Measurements from ENCODE around the gene TACC2. TPM values are rescaled to one million over a fixed set of nuclear protein-coding genes. Genes with fewer than 3 reads are reported as not detected.
"Not testable (repeated sequence)": the region's sequence is repeated elsewhere in the genome, so short reads cannot be mapped to it uniquely, and the experiment has no call there.

Gene TACC2
- total RNA-seq, 1 experiment from 2014 or later: 8.8 TPM

DNA sequence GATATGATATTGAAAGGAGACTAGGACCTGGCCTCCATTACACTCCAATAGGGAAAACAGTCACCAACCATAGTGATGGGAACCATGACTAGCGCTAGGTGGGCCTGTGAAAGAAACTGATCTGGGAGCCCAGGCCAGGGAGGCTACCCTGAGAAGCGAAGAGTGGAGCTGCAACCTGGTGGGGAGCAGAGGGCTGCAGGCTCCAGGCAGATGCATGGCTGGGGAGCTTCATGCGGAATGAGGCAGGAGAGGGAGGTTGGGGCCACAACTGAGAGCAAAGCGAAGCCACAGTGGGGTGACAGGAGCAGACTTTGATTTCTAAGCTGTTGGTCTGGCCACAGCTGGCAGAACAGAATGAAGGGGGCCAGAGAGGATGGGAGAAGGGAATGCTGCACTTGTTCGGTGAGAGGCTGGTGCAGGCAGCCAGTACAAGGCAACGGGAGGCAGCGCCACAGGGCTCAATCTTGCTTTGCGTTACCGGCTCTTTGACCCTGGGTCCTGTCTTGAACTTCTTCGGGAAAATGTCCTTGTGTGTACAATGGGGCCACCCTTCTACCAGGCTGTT, 88.4 kb downstream of the TACC2 start:
- Histone ChIP-seq H3K27me3 (ENCODE audit: control insufficient read depth, insufficient read depth, low read length) (no peaks in the 10 kb centered on the region), H3K36me3 (replicated peaks; ENCODE audit: control insufficient read depth, insufficient read depth, low read length) (no peaks in the 10 kb centered on the region), H3K4me3 (ENCODE audit: insufficient read depth, low read depth, low read length) (no peak overlapping the region)
- DNase-seq: no peak

DNA sequence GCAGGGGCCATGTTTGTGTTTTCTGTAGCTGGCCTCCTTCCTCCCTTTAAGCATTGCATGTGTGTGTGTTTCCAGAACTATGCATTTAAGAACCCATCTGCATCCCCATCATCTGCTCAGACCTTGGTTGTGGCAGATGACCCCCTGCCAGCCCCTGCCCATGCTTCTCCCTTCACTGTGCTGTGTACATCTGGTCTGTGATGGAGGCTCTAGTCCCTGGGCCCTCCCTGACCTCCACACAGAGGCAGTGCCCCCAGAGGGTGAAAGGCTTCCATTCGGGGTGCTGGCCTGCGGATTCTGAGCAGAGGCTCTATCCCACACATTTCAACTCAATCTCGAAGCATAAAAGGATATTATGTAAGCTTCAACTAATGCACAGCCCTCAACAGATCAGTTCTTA, 89.4 kb downstream of the TACC2 start:
- no peak overlapping the region for H3K4me3 ChIP-seq (ENCODE audit: insufficient read depth, low read depth, low read length)

DNA sequence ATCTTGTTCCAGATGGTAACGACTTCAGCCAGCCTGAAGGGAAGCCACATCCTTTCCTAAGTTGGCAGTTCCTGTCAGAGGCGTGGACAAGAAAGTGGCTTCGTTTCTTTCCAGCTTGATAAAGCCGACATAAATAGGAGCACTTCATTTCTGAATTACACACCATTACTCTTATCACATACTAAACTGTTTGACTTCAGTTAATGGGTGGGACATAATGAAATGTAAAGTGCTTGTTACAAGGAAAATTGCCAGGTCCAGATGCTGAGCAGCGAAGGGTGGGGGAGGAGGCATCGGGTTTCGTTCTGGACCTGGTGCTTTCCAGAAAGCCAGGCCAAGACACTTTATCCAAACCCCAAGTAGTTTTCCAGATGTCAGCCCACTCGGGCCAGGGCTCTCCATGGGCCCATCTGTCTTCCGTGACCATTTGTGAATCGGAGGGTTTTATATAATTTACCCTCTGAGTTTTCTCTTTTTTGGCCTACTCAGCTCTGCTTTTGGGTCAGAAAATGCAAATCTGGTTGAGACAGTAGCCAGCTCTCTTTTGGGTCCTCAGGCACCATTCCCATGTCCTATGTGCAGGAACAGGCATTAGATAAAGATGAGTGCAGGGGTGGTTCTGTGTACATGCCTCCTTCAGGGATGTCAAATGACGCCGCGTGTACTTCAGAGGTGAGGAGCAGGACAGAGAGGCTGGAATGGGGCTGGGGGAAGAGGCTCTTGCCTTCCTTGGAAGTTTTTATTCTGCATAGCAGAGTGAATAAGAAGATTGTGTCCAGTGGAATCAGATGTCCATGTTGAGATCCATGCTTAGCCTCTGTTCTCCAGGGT, 90.2 kb downstream of the TACC2 start:
- Histone ChIP-seq H3K4me3 (ENCODE audit: insufficient read depth, low read depth, low read length) (no peak overlapping the region), H3K27me3 (ENCODE audit: control insufficient read depth, insufficient read depth, low read length) (no peaks in the 10 kb centered on the region)
- DNase-seq: no peak

More for the DNA sequence above, 89.4 kb downstream of the TACC2 start:
- no peaks in the 10 kb centered on the region for H3K27me3 ChIP-seq (ENCODE audit: control insufficient read depth, insufficient read depth, low read length)
- no peaks in the 10 kb centered on the region for H3K36me3 ChIP-seq (replicated peaks; ENCODE audit: control insufficient read depth, insufficient read depth, low read length)
- no peak for DNase-seq

DNA sequence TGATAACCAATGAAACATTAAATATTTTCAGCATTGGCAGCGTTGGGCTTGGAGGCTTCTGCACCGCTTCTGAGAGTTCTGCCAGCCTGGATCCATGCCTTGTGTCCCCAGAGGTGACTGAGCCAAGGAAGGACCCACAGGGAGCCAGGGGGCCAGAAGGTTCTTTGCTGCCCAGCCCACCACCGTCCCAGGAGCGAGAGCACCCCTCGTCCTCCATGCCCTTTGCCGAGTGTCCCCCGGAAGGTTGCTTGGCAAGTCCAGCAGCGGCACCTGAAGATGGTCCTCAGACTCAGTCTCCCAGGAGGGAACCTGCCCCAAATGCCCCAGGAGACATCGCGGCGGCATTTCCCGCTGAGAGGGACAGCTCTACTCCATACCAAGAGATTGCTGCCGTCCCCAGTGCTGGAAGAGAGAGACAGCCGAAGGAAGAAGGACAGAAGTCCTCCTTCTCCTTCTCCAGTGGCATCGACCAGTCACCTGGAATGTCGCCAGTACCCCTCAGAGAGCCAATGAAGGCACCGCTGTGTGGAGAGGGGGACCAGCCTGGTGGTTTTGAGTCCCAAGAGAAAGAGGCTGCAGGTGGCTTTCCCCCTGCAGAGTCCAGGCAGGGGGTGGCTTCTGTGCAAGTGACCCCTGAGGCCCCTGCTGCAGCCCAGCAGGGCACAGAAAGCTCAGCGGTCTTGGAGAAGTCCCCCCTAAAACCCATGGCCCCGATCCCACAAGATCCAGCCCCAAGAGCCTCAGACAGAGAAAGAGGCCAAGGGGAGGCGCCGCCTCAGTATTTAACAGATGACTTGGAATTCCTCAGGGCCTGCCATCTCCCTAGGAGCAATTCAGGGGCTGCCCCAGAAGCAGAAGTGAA, 93.9 kb downstream of the TACC2 start:
- Histone ChIP-seq H3K4me3 (ENCODE audit: insufficient read depth, low read depth, low read length) (no peak overlapping the region), H3K27me3 (ENCODE audit: control insufficient read depth, insufficient read depth, low read length) (no peaks in the 10 kb centered on the region), H3K36me3 (replicated peaks; ENCODE audit: control insufficient read depth, insufficient read depth, low read length) (no peaks in the 10 kb centered on the region)
- peak; percentile 62 for DNase-seq

More for the DNA sequence above, 90.2 kb downstream of the TACC2 start:
- no peaks in the 10 kb centered on the region for H3K36me3 ChIP-seq (replicated peaks; ENCODE audit: control insufficient read depth, insufficient read depth, low read length)

DNA sequence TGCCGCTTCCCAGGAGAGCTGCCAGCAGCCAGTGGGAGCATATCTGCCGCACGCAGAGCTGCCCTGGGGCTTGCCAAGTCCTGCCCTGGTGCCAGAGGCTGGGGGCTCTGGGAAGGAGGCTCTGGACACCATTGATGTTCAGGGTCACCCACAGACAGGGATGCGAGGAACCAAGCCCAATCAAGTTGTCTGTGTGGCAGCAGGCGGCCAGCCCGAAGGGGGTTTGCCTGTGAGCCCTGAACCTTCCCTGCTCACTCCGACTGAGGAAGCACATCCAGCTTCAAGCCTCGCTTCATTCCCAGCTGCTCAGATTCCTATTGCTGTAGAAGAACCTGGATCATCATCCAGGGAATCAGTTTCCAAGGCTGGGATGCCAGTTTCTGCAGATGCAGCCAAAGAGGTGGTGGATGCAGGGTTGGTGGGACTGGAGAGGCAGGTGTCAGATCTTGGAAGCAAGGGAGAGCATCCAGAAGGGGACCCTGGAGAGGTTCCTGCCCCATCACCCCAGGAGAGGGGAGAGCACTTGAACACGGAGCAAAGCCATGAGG, 94.6 kb downstream of the TACC2 start:
- DNase-seq: no peak
- H3K4me3 ChIP-seq (ENCODE audit: insufficient read depth, low read depth, low read length): no peak overlapping the region
- H3K27me3 ChIP-seq (ENCODE audit: control insufficient read depth, insufficient read depth, low read length): no peaks in the 10 kb centered on the region
- no peaks in the 10 kb centered on the region for H3K36me3 ChIP-seq (replicated peaks; ENCODE audit: control insufficient read depth, insufficient read depth, low read length)

DNA sequence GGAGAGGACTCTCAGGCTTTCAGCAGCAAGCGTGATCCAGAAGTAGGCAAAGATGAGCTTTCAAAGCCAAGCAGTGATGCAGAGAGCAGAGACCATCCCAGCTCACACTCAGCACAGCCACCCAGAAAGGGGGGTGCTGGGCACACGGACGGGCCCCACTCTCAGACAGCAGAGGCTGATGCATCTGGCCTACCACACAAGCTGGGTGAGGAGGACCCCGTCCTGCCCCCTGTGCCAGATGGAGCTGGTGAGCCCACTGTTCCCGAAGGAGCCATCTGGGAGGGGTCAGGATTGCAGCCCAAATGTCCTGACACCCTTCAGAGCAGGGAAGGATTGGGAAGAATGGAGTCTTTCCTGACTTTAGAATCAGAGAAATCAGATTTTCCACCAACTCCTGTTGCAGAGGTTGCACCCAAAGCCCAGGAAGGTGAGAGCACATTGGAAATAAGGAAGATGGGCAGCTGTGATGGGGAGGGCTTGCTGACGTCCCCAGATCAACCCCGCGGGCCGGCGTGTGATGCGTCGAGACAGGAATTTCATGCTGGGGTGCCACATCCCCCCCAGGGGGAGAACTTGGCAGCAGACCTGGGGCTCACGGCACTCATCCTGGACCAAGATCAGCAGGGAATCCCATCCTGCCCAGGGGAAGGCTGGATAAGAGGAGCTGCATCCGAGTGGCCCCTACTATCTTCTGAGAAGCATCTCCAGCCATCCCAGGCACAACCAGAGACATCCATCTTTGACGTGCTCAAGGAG, 95.5 kb downstream of the TACC2 start:
- Histone ChIP-seq H3K27me3 (ENCODE audit: control insufficient read depth, insufficient read depth, low read length) (no peaks in the 10 kb centered on the region), H3K36me3 (replicated peaks; ENCODE audit: control insufficient read depth, insufficient read depth, low read length) (no peaks in the 10 kb centered on the region), H3K4me3 (ENCODE audit: insufficient read depth, low read depth, low read length) (no peak overlapping the region)
- no peak for DNase-seq

DNA sequence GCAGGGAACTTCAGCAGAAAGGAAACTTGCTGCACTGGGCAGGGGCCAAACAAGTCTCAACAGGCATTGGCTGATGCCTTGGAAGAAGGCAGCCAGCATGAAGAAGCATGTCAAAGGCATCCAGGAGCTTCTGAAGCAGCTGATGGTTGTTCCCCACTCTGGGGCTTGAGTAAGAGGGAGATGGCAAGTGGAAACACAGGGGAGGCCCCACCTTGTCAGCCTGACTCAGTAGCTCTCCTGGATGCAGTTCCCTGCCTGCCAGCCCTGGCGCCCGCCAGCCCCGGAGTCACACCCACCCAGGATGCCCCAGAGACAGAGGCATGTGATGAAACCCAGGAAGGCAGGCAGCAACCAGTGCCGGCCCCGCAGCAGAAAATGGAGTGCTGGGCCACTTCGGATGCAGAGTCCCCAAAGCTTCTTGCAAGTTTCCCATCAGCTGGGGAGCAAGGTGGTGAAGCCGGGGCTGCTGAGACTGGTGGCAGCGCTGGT, 96.5 kb downstream of the TACC2 start:
- DNase-seq: no peak
- H3K36me3 ChIP-seq (replicated peaks; ENCODE audit: control insufficient read depth, insufficient read depth, low read length): no peaks in the 10 kb centered on the region
- no peaks in the 10 kb centered on the region for H3K27me3 ChIP-seq (ENCODE audit: control insufficient read depth, insufficient read depth, low read length)
- H3K4me3 ChIP-seq (ENCODE audit: insufficient read depth, low read depth, low read length): no peak overlapping the region

DNA sequence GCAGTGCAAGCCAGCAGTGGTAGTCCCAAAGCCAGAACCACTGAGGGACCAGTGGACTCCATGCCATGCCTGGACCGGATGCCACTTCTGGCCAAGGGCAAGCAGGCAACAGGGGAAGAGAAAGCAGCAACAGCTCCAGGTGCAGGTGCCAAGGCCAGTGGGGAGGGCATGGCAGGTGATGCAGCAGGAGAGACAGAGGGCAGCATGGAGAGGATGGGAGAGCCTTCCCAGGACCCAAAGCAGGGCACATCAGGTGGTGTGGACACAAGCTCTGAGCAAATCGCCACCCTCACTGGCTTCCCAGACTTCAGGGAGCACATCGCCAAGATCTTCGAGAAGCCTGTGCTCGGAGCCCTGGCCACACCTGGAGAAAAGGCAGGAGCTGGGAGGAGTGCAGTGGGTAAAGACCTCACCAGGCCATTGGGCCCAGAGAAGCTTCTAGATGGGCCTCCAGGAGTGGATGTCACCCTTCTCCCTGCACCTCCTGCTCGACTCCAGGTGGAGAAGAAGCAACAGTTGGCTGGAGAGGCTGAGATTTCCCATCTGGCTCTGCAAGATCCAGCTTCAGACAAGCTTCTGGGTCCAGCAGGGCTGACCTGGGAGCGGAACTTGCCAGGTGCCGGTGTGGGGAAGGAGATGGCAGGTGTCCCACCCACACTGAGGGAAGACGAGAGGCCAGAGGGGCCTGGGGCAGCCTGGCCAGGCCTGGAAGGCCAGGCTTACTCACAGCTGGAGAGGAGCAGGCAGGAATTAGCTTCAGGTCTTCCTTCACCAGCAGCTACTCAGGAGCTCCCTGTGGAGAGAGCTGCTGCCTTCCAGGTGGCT, 97.7 kb downstream of the TACC2 start:
- H3K36me3 ChIP-seq (replicated peaks; ENCODE audit: control insufficient read depth, insufficient read depth, low read length): no peaks in the 10 kb centered on the region
- no peak for DNase-seq
- H3K4me3 ChIP-seq (ENCODE audit: insufficient read depth, low read depth, low read length): no peak overlapping the region
- no peaks in the 10 kb centered on the region for H3K27me3 ChIP-seq (ENCODE audit: control insufficient read depth, insufficient read depth, low read length)

DNA sequence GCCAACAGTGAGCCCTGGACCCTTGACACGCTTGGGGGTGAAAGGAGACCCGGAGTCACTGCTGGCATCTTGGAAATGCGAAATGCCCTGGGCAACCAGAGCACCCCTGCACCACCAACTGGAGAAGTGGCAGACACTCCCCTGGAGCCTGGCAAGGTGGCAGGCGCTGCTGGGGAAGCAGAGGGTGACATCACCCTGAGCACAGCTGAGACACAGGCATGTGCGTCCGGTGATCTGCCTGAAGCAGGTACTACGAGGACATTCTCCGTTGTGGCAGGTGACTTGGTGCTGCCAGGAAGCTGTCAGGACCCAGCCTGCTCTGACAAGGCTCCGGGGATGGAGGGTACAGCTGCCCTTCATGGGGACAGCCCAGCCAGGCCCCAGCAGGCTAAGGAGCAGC, 98.5 kb downstream of the TACC2 start:
- no peaks in the 10 kb centered on the region for H3K36me3 ChIP-seq (replicated peaks; ENCODE audit: control insufficient read depth, insufficient read depth, low read length)
- no peaks in the 10 kb centered on the region for H3K27me3 ChIP-seq (ENCODE audit: control insufficient read depth, insufficient read depth, low read length)
- DNase-seq: no peak
- H3K4me3 ChIP-seq (ENCODE audit: insufficient read depth, low read depth, low read length): no peak overlapping the region

DNA sequence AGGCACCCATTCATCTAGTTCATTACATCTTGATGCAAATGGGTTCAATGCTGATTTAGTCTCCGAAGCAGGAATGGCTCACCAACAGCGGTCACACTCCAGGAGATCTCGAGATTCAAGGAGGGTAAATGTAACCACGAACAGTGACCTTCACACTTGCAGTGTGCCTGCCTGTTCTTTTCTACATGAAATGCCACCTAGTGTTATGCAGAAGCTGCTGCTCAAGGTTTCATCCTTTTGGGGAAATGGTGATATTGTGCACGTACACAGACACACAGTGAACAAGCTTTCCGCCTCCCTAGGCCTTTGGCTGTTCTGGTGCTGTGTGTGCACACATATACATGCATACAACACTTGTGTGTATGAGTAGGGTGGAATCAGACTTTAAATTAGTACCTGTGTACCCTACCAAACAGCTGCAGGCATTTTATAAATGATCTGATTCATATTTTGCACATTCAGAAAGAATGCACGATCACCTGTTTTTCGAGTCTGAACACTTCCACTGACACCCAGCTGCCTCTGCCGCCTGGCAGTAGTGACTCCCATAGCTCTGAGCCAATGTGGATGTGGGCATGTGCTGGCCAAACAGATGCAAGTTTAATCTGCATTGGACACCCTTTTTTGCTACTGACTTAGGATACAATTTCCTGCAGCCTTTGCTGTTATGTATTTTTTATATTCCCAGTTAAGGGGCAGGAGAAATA, 100.5 kb downstream of the TACC2 start:
- H3K36me3 ChIP-seq (replicated peaks; ENCODE audit: control insufficient read depth, insufficient read depth, low read length): no peaks in the 10 kb centered on the region
- DNase-seq: no peak
- no peak overlapping the region for H3K4me3 ChIP-seq (ENCODE audit: insufficient read depth, low read depth, low read length)
- no peaks in the 10 kb centered on the region for H3K27me3 ChIP-seq (ENCODE audit: control insufficient read depth, insufficient read depth, low read length)

DNA sequence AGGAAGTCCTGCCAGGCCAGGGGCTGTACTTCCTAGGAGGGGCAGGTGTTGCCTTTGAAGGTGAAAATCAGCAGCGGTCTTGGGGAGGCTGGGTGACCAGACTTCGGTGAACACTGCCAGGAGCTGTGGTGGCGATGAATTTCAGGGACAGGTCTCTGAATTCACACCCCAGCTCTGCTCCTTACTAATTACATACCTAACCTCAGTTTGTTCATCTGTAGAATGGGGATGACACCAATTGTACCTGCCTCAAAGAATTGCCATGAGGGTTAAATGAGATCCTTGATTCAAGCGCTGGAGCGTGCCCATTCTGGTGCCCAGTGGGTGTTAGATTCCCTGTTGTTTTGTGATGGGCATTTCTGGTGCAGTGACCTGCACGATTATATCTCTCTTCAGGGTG, 102.8 kb downstream of the TACC2 start:
- no peak overlapping the region for H3K4me3 ChIP-seq (ENCODE audit: insufficient read depth, low read depth, low read length)
- no peak for DNase-seq
- H3K36me3 ChIP-seq (replicated peaks; ENCODE audit: control insufficient read depth, insufficient read depth, low read length): no peaks in the 10 kb centered on the region
- no peaks in the 10 kb centered on the region for H3K27me3 ChIP-seq (ENCODE audit: control insufficient read depth, insufficient read depth, low read length)

DNA sequence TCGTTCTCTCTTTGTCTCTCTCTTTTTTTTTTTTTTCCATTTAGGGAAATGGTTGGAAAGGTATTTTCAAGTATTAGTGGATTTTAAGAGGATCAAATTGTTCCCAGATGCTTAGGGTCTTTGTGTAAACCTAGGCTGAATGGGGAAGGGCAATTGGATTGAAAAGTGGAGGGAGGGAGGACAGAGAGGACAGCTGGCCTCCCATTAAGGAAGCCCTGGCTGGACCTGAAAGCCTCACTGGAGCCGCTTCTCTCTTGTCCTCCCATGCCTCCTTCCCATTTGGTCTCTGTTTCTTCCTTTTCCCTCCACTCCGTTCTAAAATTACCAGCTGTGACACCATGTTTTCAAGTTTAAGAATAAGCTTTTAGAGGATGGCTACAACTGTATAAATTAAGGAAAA, 104.1 kb downstream of the TACC2 start:
- no peak overlapping the region for H3K4me3 ChIP-seq (ENCODE audit: insufficient read depth, low read depth, low read length)
- H3K27me3 ChIP-seq (ENCODE audit: control insufficient read depth, insufficient read depth, low read length): no peaks in the 10 kb centered on the region
- DNase-seq: no peak
- no peaks in the 10 kb centered on the region for H3K36me3 ChIP-seq (replicated peaks; ENCODE audit: control insufficient read depth, insufficient read depth, low read length)

DNA sequence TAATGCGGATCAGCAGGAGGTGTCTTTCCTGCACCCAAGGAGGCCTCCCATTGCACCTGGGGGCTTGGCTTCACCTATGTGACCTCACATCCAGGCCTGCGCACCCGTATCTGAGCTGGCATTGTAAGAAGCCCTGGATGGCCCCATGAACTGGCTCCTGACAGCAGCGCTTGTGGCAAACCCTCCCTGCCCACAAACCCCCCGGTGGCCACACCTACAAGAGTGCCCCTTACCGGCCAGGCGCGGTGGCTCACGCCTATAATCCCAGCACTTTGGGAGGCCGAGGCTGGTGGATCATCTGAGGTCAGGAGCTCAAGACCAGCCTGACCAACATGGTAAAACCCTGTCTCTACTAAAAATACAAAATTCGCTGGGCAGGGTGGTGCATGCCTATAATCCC, 107.2 kb downstream of the TACC2 start:
- H3K27me3 ChIP-seq (ENCODE audit: control insufficient read depth, insufficient read depth, low read length); DNase-seq; H3K4me3 ChIP-seq (ENCODE audit: insufficient read depth, low read depth, low read length); H3K36me3 ChIP-seq (replicated peaks; ENCODE audit: control insufficient read depth, insufficient read depth, low read length): not testable (repeated sequence)
